HG03095 (cell line): Measurements from ENCODE around the gene TCAP.

Experiments used
- ATAC-seq: cut with Tn5 transposase; IDR thresholded peaks from one replicate; pipeline ENCODE4 v1.9.1; 2021; ENCODE audit warnings: moderate library complexity; ENCODE audit not compliant: unreplicated experiment

TCAP gene

GRCh38 chr17:39666231-39666600, 1.1 kb downstream of the TCAP start:
- no peak for ATAC-seq

DNA sequence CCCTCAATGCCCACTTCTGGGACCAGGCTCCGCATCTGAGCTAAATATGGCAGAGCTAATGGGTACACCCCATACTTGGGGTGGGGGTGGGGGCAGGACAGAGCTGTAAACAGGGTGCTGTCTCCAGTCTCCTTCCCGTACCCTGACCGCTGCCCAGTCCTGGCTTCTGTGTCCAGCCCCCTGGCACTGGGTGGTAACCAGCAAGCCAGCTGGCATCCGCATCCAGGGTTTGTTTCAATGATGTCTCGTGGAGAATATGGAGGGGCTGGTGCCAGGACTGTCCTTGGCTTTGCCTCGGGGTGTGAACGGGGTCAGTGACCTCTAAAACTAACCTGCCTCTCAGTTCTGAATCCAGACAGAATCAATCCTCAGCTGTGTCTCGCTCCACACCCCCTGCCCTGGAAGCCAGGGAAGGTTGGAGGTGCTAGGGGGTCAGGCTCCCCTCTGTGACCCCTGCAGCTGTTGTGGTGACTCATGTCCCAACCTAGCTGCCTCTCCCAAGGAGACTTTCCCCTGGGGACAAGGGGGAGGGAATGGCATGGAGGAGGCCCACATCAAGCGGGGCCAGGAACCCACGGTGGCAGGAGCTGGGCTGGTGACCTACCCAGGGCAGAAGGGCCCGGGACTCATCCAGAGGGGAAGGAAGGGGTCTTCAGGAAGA, 1.6 kb downstream of the TCAP start:
- ATAC-seq, result no peak

DNA sequence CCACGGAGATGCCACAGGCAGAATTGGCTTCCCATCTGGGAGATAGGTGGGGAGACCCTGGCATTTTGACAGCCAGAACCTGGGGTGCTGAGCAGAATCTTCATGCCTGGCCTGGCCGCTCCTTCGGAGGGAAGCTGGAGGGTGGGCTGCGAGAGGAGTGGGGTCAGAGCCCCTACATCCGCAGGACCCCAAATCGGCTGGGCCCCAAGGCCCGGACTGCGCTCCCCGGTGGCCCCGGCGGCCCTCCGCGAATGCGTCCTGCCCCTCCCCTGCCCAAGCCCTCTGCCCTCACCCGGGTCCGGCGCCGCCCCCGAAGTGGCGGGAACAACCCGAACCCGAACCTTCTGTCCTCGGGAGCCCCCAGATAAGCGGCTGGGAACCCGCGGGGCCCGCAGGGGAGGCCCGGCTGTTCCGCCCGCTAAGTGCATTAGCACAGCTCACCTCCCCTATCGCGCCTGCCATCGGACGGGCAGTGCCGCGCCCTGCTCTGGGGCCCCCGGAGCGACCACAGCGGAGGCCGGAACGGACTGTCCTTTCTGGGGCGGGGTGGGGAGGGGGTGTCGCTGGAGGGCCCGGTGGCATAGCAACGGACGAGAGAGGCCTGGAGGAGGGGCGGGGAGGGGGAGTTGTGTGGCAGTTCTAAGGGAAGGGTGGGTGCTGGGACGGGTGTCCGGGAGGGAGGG, 2.3 kb downstream of the TCAP start:
- ATAC-seq, result no peak

DNA sequence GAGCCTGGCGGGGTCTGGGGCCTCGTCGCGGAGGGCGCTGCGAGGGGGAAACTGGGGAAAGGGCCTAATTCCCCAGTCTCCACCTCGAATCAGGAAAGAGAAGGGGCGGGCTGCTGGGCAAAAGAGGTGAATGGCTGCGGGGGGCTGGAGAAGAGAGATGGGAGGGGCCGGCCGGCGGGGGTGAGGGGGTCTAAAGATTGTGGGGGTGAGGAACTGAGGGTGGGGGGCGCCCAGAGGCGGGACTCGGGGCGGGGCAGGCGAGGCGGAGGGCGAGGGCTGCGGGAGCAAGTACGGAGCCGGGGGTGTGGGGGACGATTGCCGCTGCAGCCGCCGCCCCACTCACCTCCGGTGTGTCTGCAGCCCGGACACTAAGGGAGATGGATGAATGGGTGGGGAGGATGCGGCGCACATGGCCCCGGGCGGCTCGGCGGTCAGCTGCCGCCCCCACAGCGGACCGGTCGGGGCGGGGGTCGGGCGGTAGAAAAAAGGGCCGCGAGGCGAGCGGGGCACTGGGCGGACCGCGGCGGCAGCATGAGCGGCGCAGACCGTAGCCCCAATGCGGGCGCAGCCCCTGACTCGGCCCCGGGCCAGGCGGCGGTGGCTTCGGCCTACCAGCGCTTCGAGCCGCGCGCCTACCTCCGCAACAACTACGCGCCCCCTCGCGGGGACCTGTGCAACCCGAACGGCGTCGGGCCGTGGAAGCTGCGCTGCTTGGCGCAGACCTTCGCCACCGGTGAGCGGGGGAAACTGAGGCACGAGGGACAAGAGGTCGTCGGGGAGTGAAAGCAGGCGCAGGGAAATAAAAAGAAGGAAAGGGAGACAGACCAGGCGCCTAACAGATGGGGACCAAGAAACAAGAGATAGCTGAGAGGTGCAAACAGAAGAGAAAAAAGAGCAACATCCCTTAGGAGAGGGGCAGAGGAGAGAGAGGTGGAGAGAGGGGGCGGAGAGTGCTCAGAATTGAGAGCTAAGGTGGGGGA, 3.1 kb downstream of the TCAP start, which contains the start of gene PNMT:
PNMT (plus strand) TSS at position 509 of the 980 bp plus-strand sequence; CDS start at position 532, 23 bp downstream.
- no peak for ATAC-seq

DNA sequence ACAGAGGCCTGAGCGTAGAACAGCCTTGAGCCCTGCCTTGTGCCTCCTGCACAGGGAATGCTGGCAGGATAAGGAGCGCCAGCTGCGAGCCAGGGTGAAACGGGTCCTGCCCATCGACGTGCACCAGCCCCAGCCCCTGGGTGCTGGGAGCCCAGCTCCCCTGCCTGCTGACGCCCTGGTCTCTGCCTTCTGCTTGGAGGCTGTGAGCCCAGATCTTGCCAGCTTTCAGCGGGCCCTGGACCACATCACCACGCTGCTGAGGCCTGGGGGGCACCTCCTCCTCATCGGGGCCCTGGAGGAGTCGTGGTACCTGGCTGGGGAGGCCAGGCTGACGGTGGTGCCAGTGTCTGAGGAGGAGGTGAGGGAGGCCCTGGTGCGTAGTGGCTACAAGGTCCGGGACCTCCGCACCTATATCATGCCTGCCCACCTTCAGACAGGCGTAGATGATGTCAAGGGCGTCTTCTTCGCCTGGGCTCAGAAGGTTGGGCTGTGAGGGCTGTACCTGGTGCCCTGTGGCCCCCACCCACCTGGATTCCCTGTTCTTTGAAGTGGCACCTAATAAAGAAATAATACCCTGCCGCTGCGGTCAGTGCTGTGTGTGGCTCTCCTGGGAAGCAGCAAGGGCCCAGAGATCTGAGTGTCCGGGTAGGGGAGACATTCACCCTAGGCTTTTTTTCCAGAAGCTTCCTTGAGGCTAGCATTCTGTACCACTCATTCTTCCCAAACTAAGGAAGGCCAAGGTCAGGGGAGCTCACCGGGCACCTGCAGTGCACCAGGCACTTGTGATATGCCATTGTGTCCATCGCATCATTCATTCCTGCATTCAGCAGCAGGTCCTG, 5.0 kb downstream of the TCAP start:
- ATAC-seq, result no peak

GRCh38 chr17:39670746-39671145, 5.6 kb downstream of the TCAP start:
- ATAC-seq, result no peak

- ATAC-seq, result no peak
Measured at GRCh38 chr17:39671651-39672521, 6.7 kb downstream of the TCAP start.

DNA sequence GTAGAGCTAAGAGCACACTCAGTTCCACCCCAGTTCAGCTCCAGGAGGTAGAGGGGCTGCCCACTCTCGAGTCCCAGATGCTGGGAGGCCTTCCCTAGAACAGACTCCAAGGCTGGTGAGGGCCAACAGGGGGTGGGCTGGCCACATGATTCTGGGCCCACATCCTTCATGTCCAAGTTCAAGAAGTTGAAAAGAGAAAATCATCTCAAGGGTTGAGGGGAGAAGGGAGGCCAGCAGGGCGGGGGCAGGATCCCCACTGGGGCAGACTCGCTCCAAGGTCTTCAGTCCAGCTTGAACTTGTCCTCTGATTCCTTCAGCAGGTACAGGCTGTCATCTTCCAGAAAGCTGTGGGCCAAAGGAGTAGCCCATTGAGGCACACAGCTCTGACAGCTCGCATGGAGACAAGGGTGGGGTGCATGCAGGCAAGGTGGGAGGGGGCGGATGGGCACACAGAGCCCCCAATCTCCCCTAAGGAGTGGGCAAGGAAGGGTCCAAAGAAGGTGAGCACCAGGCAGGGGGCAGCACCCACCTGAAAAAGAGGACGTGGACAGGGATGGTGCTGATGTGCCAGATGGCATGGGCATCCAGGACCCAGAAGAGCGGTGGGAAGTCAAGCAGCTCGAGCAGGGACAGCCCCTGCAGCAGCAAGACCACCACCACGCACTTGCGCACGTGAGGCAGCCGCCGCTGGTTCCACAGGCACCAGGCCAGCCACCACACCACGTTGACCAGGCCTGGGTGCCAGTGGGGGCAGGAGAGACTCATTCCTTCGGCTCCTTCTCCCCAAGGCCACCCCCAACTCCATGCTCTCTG, 7.6 kb downstream of the TCAP start:
- no peak for ATAC-seq

GRCh38 chr17:39673335-39674081, 8.4 kb downstream of the TCAP start:
- no peak for ATAC-seq

DNA sequence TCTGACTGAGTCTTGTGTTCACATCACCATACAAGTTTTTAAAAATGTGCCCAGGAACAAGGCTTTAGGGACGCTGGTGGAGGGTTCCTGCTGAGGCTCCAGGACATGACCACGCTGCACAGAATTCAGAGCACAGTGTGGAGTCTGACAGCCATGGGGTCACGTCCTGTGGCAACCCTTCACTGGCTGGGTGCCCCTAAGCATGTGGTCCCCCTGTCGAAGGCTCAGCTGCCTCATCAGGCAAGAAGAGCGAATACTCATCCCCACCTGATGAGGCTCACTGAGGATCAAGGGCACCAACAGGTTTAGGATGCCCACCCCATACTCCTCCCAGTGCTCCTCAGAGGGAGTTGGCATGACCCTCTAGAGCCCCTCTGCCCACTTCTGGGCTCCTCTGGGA, 9.0 kb downstream of the TCAP start:
- no peak for ATAC-seq

DNA sequence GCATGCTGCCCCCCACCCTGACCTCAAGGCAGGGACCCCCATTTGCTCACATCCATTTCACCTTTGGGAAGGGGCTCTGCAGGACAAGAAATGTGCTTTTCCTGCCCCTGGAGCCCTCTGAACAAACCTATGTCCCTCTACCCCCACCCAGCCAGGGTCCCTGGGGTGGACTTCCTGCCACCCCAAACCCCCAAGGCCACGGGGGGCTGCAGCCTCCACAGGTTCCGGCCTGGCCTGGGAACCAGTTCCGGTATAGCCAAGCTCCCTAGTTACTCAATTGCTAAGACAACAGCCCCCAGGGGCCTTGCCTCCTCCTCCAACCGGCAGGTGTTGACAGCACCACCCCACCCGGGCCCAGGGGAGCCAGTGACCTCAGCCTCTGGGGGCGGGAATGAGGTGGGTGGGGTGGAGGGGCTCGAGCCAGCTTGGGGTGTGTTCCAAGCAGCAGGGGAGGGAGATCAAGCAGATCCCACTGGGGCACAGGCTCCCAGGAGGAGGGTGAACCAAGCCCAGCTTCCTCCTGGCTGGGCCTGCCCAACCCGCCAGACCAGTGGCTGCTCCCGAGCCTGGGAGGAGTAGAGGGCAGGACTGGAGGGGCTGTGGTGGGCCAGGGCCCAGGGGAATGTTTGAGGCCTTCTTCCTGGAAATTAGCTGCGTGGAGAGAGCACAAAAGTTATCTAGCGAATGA, 9.7 kb downstream of the TCAP start:
- ATAC-seq, result no peak

- no peak for ATAC-seq
Measured at GRCh38 chr17:39675390-39676082, 10.4 kb downstream of the TCAP start.

GRCh38 chr17:39676198-39676819, 11.2 kb downstream of the TCAP start:
- no peak for ATAC-seq

- no peak for ATAC-seq
Measured at GRCh38 chr17:39677072-39677471, 11.9 kb downstream of the TCAP start.

GRCh38 chr17:39677542-39678339, 12.6 kb downstream of the TCAP start:
- ATAC-seq, result no peak
